HepG2 (cell line): ENCODE measurements around the gene RANBP3. TPM values are rescaled to one million over a fixed set of nuclear protein-coding genes. Genes with fewer than 3 reads are reported as not detected.

Experiments
- ATF7 ChIP-seq, 2 experiments: fragments of 450-650 bp in 1 of 2; sonication (generic) in 1 of 2; formaldehyde crosslinking in 1 of 2; IDR thresholded peaks; 2 replicates each; pipeline versions ENCODE4 v1.4.0 to v1.6.1; 2016 to 2020; ENCODE audit warnings: antibody characterized with exemption in 1 of 2, mild to moderate bottlenecking in 1 of 2, missing genetic modification reagents in 1 of 2
- ATRX ChIP-seq: sonication (generic); formaldehyde crosslinking; IDR thresholded peaks from 2 replicates; pipeline ENCODE4 v1.4.0; 2020; ENCODE audit warnings: missing genetic modification reagents, borderline replicate concordance
- BRCA1 ChIP-seq: sonication (generic); formaldehyde crosslinking; IDR thresholded peaks from 2 replicates; pipeline ENCODE4 v1.4.0; 2020; ENCODE audit warnings: missing genetic modification reagents
- DNMT3B ChIP-seq: conservative IDR thresholded peaks from 2 replicates; pipeline ENCODE4 v1.6.1; 2016; ENCODE audit warnings: missing biosample characterization, control low read depth
- EZH2 ChIP-seq: conservative IDR thresholded peaks from 2 replicates; pipeline ENCODE4 v1.6.1; 2012; ENCODE audit warnings: mild to moderate bottlenecking, low read depth, low read length, moderate library complexity
- GATAD2A ChIP-seq: IDR thresholded peaks from 2 replicates; pipeline ENCODE4 v1.6.1; 2016
- GPN1 ChIP-seq: sonication (generic); formaldehyde crosslinking; IDR thresholded peaks from 2 replicates; pipeline ENCODE4 v1.5.1; 2020; ENCODE audit warnings: missing genetic modification reagents, borderline replicate concordance
- GZF1 ChIP-seq: sonication (generic); formaldehyde crosslinking; IDR thresholded peaks from 2 replicates; pipeline ENCODE4 v1.5.1; 2020; ENCODE audit warnings: mild to moderate bottlenecking, missing genetic modification reagents
- KLF15 ChIP-seq: sonication (generic); formaldehyde crosslinking; IDR thresholded peaks from 2 replicates; pipeline ENCODE4 v1.8.1; 2023; ENCODE audit warnings: borderline replicate concordance, mild to moderate bottlenecking, inconsistent platforms, missing genetic modification reagents, mixed read lengths
- TCF7 ChIP-seq: sonication (generic); IDR thresholded peaks from 2 replicates; pipeline ENCODE4 v1.6.1; 2016; ENCODE audit warnings: antibody characterized with exemption, low read depth
- ZBTB38 ChIP-seq: sonication (generic); formaldehyde crosslinking; IDR thresholded peaks from 2 replicates; pipeline ENCODE4 v1.5.1; 2020; ENCODE audit warnings: mild to moderate bottlenecking, missing genetic modification reagents
- ZNF10 ChIP-seq: sonication (generic); formaldehyde crosslinking; IDR thresholded peaks from 2 replicates; pipeline ENCODE4 v1.4.0; 2020; ENCODE audit warnings: mild to moderate bottlenecking, low read depth, missing genetic modification reagents, borderline replicate concordance
- ZNF598 ChIP-seq: sonication (generic); formaldehyde crosslinking; IDR thresholded peaks from 2 replicates; pipeline ENCODE4 v1.5.1; 2020; ENCODE audit warnings: mild to moderate bottlenecking, missing genetic modification reagents, borderline replicate concordance
- ZNF724P ChIP-seq: sonication (generic); formaldehyde crosslinking; IDR thresholded peaks from 2 replicates; pipeline ENCODE4 v1.8.0; 2022; ENCODE audit warnings: missing genetic modification reagents, borderline replicate concordance
- ZNF768 ChIP-seq: sonication (generic); formaldehyde crosslinking; IDR thresholded peaks from 2 replicates; pipeline ENCODE4 v1.4.0; 2020; ENCODE audit warnings: missing genetic modification reagents
- polyA plus RNA-seq, 8 experiments: library from polyadenylated mRNA; depleted of rRNA in 3 of 8; stranded (reverse) in 7 of 8; unstranded in 1 of 8; fragments of >200 nt; fragmentation: Illumina TruSeq in 4 of 8; extraction: Trizol in 4 of 8; gene quantifications; 2 replicates each; pipeline versions ENCODE4 v1.2.1 to v1.2.3, GENCODE V29; 2011 to 2016; ENCODE audit warnings: low read depth in 4 of 8, missing spikeins in 1 of 8, mixed read lengths in 1 of 8; ENCODE audit not compliant: insufficient read depth in 1 of 8
- total RNA-seq, 5 experiments: library from RNA; depleted of rRNA; stranded (reverse); fragments of >200 nt; fragmentation: Illumina TruSeq; extraction: Trizol; gene quantifications; 2 replicates each; pipeline ENCODE4 v1.2.3, GENCODE V29; 2016; ENCODE audit warnings: low read depth in 1 of 5
- TF ChIP-seq, protein P1 (sequence below): IDR thresholded peaks from 2 replicates; pipeline ENCODE4 v1.6.1; 2016; ENCODE audit warnings: mild to moderate bottlenecking, missing biosample characterization, missing genetic modification reagents
- TF ChIP-seq, protein P2 (sequence below): sonication (generic); formaldehyde crosslinking; IDR thresholded peaks from 2 replicates; pipeline ENCODE4 v1.4.0; 2020; ENCODE audit warnings: mild to moderate bottlenecking, missing genetic modification reagents, borderline replicate concordance
- TF ChIP-seq, protein P3 (sequence below): sonication (generic); formaldehyde crosslinking; IDR thresholded peaks from 2 replicates; pipeline ENCODE4 v1.4.0; 2020; ENCODE audit warnings: mild to moderate bottlenecking, missing genetic modification reagents
- TF ChIP-seq, protein P4 (sequence below): sonication (generic); formaldehyde crosslinking; IDR thresholded peaks from 2 replicates; pipeline ENCODE4 v1.4.0; 2020; ENCODE audit warnings: low read depth, missing genetic modification reagents
- TF ChIP-seq, protein P5 (sequence below): sonication (generic); formaldehyde crosslinking; IDR thresholded peaks from 2 replicates; pipeline ENCODE4 v1.4.0; 2020; ENCODE audit warnings: mild to moderate bottlenecking, low read depth, missing genetic modification reagents

The RANBP3 gene
- total and polyA plus RNA-seq, 2 of the 13 experiments (the other 11 are each of a cell fraction or from before 2014, with no cell fraction given): 39.5 to 149 TPM

DNA sequence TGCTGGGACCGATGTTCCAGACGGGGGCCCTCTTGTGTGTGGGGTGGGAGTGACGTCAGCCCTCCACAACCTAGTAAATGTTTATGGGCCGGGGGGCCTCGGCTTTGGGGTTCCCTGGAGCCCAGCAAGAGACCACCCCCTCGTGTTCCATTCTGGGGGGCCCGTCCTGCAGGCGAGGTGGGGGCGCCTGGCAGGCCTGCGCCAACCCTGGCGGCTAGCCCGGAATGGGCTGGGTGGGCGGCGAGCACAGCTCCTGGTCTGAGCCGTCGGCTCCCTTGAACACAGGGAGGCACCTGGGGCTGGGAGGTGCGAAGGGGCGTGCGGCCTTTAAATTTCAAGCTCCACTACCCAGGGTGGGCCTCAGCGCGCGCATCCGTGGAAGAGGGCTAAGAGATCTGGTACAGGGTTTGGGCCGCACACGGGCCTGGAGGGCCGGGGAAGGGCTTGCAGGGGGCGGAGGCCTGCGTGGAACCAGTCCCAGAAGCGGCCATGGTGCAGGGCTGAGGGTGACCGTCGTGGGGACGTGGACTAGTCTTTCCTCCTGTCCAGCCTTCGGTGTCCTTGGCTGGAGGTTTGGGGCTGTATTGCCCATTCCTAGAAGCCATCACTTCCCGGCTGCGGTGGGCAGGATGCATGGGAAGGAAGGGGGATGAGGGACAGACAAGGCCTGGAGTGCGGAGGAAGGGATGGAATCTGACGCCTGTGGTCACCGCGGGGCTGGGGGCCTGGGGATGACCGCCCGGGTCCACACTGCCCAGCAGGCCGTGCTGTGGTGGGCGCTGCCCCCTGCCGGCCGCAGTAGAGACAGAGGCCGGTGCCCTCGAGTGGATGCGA is 85.8 kb downstream of the RANBP3 start (continued):
- TF ChIP-seq ZNF598 (CRISPR knock-in tag) (no peak), ZNF10 (CRISPR knock-in tag) (no peak), DNMT3B (CRISPR knock-in tag) (no peak), GATAD2A (CRISPR knock-in tag) (peak; percentile 77), ZBTB38 (peak; percentile 80; the same call in 1 of the 2 replicates), BRCA1 (CRISPR knock-in tag) (0 out of 2 replicates have a peak, but pooled peaks have one; percentile 23), ZNF724P (CRISPR knock-in tag) (peak; percentile 75; the same call in 1 of the 2 replicates), ATRX (CRISPR knock-in tag) (no peak), ATF7 (IDR thresholded peaks at IDR 0.05) (no peak), ATF7 (CRISPR knock-in tag; IDR thresholded peaks at IDR 0.05) (no peak), TCF7 (no peak), EZH2 (no peak), GZF1 (CRISPR knock-in tag) (no peak), GPN1 (CRISPR knock-in tag) (no peak), KLF15 (CRISPR knock-in tag) (0 out of 2 replicates have a peak, but pooled peaks have one; percentile 6), ZNF768 (CRISPR knock-in tag) (peak; percentile 48; the same call in 1 of the 2 replicates)
- TF ChIP-seq, protein P1, sequence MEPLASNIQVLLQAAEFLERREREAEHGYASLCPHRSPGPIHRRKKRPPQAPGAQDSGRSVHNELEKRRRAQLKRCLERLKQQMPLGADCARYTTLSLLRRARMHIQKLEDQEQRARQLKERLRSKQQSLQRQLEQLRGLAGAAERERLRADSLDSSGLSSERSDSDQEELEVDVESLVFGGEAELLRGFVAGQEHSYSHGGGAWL (CRISPR knock-in tag): no peak
- TF ChIP-seq, protein P2, sequence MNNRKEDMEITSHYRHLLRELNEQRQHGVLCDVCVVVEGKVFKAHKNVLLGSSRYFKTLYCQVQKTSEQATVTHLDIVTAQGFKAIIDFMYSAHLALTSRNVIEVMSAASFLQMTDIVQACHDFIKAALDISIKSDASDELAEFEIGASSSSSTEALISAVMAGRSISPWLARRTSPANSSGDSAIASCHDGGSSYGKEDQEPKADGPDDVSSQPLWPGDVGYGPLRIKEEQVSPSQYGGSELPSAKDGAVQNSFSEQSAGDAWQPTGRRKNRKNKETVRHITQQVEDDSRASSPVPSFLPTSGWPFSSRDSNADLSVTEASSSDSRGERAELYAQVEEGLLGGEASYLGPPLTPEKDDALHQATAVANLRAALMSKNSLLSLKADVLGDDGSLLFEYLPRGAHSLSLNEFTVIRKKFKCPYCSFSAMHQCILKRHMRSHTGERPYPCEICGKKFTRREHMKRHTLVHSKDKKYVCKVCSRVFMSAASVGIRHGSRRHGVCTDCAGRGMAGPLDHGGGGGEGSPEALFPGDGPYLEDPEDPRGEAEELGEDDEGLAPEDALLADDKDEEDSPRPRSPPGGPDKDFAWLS (CRISPR knock-in tag): no peak
- TF ChIP-seq, protein P3, sequence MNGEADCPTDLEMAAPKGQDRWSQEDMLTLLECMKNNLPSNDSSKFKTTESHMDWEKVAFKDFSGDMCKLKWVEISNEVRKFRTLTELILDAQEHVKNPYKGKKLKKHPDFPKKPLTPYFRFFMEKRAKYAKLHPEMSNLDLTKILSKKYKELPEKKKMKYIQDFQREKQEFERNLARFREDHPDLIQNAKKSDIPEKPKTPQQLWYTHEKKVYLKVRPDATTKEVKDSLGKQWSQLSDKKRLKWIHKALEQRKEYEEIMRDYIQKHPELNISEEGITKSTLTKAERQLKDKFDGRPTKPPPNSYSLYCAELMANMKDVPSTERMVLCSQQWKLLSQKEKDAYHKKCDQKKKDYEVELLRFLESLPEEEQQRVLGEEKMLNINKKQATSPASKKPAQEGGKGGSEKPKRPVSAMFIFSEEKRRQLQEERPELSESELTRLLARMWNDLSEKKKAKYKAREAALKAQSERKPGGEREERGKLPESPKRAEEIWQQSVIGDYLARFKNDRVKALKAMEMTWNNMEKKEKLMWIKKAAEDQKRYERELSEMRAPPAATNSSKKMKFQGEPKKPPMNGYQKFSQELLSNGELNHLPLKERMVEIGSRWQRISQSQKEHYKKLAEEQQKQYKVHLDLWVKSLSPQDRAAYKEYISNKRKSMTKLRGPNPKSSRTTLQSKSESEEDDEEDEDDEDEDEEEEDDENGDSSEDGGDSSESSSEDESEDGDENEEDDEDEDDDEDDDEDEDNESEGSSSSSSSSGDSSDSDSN (CRISPR knock-in tag): peak; percentile 78
- TF ChIP-seq, protein P4, sequence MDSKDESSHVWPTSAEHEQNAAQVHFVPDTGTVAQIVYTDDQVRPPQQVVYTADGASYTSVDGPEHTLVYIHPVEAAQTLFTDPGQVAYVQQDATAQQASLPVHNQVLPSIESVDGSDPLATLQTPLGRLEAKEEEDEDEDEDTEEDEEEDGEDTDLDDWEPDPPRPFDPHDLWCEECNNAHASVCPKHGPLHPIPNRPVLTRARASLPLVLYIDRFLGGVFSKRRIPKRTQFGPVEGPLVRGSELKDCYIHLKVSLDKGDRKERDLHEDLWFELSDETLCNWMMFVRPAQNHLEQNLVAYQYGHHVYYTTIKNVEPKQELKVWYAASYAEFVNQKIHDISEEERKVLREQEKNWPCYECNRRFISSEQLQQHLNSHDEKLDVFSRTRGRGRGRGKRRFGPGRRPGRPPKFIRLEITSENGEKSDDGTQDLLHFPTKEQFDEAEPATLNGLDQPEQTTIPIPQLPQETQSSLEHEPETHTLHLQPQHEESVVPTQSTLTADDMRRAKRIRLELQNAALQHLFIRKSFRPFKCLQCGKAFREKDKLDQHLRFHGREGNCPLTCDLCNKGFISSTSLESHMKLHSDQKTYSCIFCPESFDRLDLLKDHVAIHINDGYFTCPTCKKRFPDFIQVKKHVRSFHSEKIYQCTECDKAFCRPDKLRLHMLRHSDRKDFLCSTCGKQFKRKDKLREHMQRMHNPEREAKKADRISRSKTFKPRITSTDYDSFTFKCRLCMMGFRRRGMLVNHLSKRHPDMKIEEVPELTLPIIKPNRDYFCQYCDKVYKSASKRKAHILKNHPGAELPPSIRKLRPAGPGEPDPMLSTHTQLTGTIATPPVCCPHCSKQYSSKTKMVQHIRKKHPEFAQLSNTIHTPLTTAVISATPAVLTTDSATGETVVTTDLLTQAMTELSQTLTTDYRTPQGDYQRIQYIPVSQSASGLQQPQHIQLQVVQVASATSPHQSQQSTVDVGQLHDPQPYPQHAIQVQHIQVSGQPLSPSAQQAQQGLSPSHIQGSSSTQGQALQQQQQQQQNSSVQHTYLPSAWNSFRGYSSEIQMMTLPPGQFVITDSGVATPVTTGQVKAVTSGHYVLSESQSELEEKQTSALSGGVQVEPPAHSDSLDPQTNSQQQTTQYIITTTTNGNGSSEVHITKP (CRISPR knock-in tag): no peak
- TF ChIP-seq, protein P5, sequence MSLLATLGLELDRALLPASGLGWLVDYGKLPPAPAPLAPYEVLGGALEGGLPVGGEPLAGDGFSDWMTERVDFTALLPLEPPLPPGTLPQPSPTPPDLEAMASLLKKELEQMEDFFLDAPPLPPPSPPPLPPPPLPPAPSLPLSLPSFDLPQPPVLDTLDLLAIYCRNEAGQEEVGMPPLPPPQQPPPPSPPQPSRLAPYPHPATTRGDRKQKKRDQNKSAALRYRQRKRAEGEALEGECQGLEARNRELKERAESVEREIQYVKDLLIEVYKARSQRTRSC (CRISPR knock-in tag): no peak
